Epithelial cell of proximal tubule (primary cell): ENCODE data around the gene COL2A1. TPM values are rescaled to one million over a fixed set of nuclear protein-coding genes. Genes with fewer than 3 reads are reported as not detected.

Experiments
- DNase-seq: peaks from one replicate; pipeline ENCODE4 v3.0.0-alpha.2; 2011; ENCODE audit warnings: low read depth
- H3K4me3 ChIP-seq: 2 replicates; pipeline ENCODE4 v1.5.1; 2011; ENCODE audit warnings: low read depth, mild to moderate bottlenecking, low read length
- total RNA-seq: library from RNA; depleted of rRNA; stranded (reverse); fragments of >200 nt; gene quantifications from 2 replicates; pipeline ENCODE4 v1.2.3, GENCODE V29; 2015
- TF ChIP-seq, protein P1 (sequence below): conservative IDR thresholded peaks from 2 replicates; pipeline ENCODE4 v1.5.1; 2012; ENCODE audit warnings: low read depth, mild to moderate bottlenecking, low read length

COL2A1 gene
- total RNA-seq, 1 donor from 2014 or later, result 0.69 TPM

DNA sequence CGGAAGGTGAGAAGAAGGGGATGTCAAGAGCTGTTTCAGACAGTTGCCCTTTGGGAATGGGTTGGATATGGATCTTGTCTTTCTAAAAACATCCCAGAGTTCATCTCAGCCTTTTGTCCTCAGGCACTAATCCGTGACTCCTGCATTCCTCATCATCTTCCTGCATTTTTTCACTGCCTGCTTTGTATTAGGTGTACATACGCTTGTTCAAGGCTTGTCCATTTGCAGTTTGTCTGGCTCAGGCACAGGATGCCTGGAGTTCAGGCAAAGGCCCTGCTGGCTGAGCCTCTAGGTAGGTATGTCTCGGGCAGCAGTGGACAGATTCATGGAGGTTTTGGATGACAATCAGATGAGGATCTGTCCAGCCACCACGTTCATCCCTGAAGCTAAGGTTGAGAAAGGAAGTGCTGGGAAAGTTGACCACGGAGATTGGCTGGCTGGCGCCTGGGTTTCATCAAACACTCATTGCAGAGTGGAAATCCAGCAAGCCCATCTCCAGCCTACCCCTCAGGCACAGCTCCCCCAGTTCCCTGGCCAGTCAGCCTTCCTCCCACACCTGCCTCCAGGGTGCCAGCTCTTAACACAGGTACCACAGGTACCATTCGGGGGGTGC is 53.3 kb downstream of the COL2A1 start:
- no peak for DNase-seq
- TF ChIP-seq, protein P1, sequence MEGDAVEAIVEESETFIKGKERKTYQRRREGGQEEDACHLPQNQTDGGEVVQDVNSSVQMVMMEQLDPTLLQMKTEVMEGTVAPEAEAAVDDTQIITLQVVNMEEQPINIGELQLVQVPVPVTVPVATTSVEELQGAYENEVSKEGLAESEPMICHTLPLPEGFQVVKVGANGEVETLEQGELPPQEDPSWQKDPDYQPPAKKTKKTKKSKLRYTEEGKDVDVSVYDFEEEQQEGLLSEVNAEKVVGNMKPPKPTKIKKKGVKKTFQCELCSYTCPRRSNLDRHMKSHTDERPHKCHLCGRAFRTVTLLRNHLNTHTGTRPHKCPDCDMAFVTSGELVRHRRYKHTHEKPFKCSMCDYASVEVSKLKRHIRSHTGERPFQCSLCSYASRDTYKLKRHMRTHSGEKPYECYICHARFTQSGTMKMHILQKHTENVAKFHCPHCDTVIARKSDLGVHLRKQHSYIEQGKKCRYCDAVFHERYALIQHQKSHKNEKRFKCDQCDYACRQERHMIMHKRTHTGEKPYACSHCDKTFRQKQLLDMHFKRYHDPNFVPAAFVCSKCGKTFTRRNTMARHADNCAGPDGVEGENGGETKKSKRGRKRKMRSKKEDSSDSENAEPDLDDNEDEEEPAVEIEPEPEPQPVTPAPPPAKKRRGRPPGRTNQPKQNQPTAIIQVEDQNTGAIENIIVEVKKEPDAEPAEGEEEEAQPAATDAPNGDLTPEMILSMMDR, result no peak
- H3K4me3 ChIP-seq, result no peak overlapping the region

DNA sequence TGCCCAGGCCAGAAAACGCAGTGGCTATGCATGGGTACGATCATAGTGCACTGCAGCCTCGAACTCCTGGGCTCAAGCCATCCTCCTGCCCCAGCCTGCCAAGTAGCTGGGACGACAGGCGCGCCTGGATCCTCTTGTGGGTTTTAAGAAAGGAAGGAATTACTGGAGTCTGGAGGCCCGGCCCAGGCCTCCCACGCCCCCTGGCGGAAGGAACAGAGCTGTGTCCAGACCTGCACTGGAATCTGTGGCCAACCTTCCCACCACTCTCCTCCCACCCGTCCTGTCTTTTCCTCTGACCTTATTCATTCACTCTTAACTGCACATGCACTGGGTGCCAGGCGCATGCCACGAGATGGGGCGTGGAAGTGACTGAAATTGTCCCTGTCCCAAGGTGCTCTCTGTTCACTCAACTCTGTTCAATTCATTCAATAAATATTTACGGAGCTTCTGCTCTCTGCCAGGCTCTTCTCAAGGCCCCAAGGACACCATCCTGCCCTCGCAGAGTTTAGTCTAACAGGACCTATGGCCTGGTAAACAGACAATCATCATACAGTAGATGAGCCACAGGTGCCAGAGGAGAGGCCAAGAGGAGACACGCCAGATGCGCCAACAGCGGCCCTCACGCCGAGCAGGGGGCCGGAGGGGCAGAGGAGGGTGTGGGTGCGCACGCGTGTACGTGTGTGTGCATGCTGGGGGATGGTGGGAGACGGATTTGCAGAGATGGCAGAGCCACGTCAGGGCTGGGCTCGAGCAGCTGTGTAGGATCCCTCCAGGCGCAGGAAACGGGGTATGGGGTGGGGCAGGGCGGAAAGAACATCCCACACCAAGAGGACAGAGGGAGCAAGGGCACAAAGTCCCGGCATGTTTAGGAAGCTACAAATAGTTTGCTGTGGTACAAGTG is 54.6 kb downstream of the COL2A1 start:
- no peak for DNase-seq
- H3K4me3 ChIP-seq, result no peak overlapping the region
- TF ChIP-seq, protein P1, result peak; percentile 94

DNA sequence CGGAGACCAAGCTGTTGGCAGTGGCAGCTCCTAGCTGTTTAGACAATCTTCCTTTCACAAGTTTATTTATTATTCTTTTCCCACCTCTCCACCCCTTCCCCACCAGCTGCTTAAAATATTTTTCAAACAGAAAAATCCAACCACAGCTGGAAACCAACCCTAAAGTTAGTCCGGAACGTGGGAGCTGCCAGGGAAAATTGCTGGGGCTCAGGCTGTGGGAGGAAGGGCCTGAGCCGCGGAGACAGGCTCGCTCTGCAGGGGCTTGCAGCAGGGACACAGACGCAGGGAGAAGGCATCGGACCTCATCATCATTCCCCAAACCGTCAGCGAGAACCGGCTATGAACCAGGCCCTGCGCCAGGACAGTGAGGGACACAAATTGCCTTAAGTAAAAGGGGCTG is 56.9 kb downstream of the COL2A1 start:
- no peak for DNase-seq
- TF ChIP-seq, protein P1, result no peak
- H3K4me3 ChIP-seq, result no peak overlapping the region

DNA sequence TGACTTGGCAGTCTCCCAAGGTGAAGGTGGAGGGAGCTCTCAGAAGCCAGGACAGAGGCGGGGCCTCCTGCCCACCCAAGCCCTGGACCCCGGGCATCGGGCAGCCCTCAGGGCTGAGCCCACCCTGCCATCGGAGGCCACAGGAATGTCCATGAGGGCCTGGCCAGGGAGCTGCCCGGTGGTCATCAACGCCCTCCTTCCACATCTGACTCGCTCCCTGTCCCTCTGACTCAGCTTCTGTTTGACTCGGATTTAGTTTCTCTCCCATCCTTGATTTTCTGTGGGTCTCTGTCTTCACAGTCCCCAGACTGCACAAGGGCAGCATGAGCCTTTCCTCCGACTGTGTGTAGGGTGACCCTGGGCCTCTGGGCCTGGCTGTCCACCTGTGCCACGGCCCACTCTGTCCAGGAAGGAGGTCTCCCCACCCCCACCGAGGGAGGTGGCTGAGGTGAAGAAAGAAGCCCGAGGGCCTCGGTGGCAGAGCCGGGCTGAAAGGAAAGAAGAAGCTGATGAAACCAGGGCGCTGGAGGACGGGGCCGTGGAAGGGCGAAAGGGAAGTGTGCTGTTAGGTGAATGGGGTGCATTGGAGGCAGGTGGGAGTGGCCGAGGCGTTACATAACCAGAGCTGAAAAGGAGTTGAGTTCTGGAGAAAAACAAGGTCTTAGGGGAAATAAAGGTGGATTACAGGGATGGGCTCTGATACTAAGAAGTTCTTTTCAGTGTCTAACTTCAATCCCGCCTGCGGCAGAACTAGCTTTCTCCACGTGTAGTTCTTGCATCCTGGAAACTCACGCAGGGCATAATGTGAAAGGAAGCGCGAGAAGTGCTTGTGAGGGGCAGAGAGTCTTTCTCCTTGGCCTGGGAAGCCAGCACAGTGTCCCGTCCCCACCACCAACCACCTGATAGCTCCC is 57.6 kb downstream of the COL2A1 start:
- H3K4me3 ChIP-seq, result no peak overlapping the region
- DNase-seq, result no peak
- TF ChIP-seq, protein P1, result no peak

DNA sequence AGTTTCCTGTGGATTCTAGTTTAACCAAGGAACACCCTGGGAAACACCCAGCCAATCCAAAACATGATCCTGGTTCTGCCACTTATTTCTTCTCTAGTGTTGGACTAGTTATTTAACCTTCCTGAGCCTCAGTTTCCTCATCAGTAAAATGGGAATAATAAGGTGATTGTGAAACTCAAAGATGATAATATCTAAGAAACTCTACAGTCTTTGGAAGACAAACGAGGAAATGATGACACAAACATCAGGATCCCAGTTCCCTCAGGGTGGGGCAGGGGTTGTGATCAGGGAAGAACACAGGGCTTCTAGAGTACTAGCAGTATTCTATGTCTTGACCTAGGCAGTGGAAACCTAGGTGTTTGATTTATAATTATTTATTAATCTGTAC is 58.9 kb downstream of the COL2A1 start:
- H3K4me3 ChIP-seq, result no peak overlapping the region
- no peak for DNase-seq
- TF ChIP-seq, protein P1, result no peak

DNA sequence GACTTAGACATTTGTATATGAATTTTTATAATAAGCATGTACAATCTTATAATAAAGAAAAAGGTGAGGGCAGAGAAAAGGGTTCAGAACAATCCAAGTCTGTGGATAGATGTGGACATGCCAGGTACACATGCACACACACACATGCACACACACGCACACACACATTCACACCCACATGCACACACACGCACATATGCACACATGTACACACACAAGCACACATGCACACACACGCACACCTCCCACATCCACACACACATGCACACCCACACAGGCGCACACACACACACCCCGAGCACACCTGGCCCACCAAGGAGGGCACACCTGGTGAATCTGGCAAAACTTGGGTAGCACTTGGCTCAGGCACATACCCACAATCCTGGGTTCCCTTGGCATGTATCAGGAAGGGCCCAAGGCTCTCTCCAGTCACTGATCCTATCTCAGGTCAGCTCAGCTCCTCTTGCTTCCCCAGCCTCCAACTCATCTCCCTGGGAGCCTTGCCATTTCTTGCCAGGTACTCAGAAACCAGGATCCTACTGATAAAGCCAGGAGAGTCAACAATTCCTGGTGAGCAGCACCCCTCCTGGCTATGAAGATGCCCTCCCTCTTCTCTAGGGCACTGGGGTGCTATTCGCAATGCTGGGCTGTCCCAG is 59.5 kb downstream of the COL2A1 start:
- no peak overlapping the region for H3K4me3 ChIP-seq
- no peak for DNase-seq
- TF ChIP-seq, protein P1, result no peak
